NCI-H524 treated with DMSO at 0.1 percent for 48 hours (cell line): ENCODE measurements around the gene THSD4.
"Not testable (repeated sequence)": the region's sequence is repeated elsewhere in the genome, so short reads cannot be mapped to it uniquely, and the experiment has no call there.

Experiments
- DNase-seq: peaks from one replicate; lab custom pipeline; 2025; lab: John Stamatoyannopoulos, UW

Gene THSD4

DNA sequence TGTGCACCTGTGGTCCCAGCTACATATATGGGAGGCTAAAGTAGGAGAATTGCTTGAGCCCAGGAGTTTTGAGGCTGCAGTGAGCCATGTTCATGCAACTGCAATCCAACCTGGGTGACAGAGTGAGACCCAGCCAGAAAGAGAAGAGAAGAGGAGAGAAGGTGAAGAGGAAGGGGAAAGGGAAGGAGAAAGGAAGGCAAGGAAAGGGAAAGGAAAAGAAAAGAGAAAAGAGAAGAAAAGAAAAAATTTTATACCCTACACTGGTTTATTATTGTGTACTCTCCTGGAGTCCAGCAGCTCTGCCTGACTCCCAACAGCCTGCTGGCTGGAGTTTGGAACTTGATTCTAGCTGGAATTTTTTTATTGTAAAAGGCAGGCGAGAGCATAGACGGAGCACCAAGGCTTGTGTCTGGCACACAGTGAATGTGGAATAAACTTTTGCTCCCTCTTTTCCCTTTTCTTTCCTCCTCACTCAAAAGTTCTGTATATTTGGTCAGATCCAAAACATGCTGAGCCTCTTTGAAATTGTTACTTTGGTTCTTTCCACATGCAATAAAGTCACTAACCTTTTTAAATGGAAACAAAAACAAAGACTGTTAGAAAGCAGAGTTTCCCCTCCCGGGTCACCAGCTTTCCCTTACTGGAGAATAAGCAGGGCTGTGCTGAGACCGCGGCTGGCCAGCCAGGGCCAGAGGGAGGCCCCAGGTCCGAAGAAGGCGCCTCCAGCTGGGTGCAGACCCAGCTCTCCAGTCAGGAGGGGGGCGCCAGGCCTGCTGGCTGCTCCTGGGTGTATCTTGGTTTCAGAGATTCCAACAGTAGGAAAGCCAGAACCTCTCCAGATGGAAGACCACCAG, 9.9 kb downstream of the THSD4 start:
- DNase-seq = no peak

GRCh38 chr15:71125831-71126450, 10.7 kb downstream of the THSD4 start:
- no peak for DNase-seq

GRCh38 chr15:71127083-71127482, 11.8 kb downstream of the THSD4 start:
- no peak for DNase-seq

DNA sequence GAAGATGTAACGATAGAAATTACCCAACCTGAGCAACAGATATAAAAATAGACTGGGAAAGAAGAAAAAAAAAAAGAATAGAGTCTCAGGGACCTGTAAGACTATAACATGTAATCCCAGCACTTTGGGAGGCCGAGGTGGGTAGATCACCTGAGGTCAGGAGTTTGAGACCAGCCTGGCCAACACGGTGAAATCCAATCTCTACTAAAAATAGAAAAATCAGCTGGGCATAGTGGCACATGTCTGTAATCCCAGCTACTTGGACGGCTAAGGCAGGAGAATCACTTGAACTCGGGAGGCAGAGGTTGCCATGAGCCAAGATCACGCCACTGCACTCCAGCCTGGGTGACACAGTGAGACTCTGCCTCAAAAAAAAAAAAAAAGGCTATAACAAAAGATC, 12.9 kb downstream of the THSD4 start:
- not testable (repeated sequence) for DNase-seq

- DNase-seq = no peak
Observed at GRCh38 chr15:71128939-71129562, 13.8 kb downstream of the THSD4 start.

GRCh38 chr15:71129669-71130068, 14.4 kb downstream of the THSD4 start:
- DNase-seq = no peak

DNA sequence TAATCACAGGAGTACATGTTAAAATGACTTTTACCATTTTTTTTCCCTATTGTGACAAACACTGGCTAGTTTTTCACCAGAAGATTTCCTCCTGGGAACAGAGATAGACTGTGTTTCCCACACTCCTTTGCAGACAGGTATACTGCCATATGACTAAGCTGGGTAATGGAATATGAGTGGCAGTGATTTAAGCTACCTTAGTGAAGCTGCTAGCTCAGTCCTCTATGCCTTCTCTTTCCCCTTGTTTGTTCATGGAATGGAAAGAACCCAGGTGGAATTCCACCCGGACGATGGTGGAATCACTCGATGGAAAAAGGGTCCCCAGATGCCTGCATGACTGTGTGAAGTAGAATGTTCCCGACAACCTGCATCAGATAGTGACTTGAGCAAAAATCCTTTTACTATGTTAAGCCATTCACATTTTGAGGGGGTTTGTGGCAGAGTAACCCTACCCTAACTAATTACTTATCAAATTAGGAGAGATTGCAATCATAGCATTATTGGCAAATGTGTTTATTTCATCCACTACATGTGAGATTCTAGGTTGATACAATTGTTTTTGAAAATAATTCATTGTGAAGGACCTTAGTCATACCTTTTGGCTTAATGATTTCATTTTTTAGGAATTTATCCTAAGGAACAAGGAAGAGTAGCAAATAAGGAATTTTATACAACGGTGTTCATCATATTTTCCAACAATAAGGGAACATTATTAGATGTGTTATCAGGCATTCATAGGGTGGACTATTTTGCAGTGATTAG, 16.5 kb downstream of the THSD4 start:
- no peak for DNase-seq

- DNase-seq = no peak
Observed at GRCh38 chr15:71133747-71134472, 18.6 kb downstream of the THSD4 start.

- DNase-seq = no peak
Observed at GRCh38 chr15:71136159-71136783, 21.0 kb downstream of the THSD4 start.

GRCh38 chr15:71136793-71137518, 21.7 kb downstream of the THSD4 start:
- no peak for DNase-seq

DNA sequence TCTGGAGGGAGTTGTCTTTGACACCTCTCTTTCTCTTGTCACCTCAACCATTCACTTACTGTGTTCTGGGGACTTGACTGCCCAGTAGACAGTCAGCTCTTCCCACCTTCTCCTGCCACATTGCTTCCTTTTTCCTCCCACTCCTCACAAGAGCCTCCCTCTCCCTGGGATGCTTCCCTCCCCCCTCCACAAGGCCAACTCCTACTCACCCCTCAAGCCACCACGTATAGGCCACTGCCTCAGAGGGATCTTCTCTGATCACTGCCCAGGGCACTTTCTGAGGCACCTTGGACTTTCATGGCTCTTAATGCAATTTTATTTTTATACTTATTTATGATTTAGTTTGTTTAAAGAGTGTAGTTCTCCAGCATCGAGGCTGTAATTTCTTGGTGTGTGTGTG, 23.2 kb downstream of the THSD4 start:
- no peak for DNase-seq

- DNase-seq = no peak
Observed at GRCh38 chr15:71139241-71139640, 24.0 kb downstream of the THSD4 start.

- DNase-seq = no peak
Observed at GRCh38 chr15:71141572-71141971, 26.3 kb downstream of the THSD4 start.

GRCh38 chr15:71142780-71143179, 27.5 kb downstream of the THSD4 start:
- DNase-seq = no peak

- no peak for DNase-seq
Observed at GRCh38 chr15:71143373-71144310, 28.4 kb downstream of the THSD4 start.

DNA sequence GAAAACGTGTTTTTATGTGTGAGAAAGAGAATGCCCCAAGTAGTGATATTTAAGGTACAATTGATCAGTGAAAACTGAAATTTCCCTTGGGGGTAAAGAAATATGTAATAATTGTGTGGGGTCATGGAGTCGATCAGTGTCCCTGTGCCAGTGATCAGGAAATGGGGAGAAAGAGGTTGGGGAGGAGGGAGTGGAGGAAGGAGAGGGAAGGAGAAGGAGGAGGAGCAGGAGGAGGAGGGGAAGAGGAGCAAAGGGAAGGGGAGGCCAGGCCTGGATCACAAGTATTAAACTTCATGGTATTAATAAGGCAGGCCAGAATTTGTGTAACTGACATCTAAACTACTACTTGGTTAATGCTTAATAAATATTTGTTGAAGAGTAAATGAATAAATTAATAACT, 30.4 kb downstream of the THSD4 start:
- DNase-seq = no peak

- no peak for DNase-seq
Observed at GRCh38 chr15:71146580-71146982, 31.3 kb downstream of the THSD4 start.

GRCh38 chr15:71148048-71148447, 32.8 kb downstream of the THSD4 start:
- no peak for DNase-seq
